HG03025 (cell line): ENCODE data around the gene S100A11.
A peak's percentile ranks its signal among the peaks of the same experiment; 100 is the strongest.
"Not testable (repeated sequence)": the region's sequence is repeated elsewhere in the genome, so short reads cannot be mapped to it uniquely, and the experiment has no call there.

Source experiments
- ATAC-seq: cut with Tn5 transposase; IDR thresholded peaks from one replicate; pipeline ENCODE4 v1.9.1; 2021; ENCODE audit warnings: mild to moderate bottlenecking, moderate library complexity; ENCODE audit not compliant: unreplicated experiment, low FRiP score

The S100A11 gene

DNA sequence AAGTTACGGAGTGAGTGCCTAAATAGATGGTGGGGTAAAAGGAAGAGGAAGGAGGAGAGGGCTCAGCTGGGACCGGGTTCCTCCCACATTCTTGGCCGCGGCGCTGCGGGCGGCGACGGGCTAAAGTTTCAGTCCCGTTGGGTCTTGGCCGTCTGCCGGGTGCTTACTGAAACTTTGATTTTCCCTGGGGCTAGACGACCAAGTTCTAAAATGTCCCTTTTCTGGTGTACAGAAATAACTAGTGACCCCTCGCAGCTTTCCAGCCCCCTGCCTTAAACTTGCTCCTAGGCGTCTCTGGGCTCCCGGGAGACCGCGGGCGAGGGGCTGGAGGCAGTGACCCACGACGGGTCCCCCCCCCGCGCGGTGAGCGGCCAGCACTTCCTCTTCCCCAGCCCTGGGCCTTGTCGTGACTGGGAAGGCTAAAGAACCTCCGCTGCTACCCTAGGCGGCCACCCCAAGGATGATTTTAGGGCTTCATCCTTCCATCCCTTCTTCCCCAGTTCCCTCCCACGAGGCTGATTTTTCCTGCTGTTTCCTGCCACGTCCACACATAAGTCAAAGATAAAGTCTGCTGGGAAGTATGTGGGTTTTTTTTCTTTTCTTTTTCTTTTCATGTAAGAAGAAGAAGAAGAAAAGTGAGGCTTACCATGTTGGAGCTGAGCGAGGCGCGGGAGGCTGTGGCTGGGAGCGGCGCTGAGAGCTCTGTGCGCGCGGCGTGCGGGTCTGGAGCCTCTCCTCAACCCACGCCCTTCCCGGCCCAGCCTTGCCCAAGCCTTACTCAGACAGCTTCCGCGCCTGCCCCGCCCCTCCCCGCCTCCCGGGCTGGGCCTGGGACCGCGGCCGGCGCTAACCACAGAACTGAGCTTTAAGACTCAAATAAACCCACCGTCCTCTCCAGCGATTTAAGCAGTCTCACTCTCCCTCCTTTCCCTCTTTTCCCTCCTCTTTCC, at the start of gene S100A11:
Gene S100A11 (minus strand): TSS at position 738 of the 950 bp plus-strand sequence. CDS start 89 bp downstream, at position 649.
- peak; percentile 44 for ATAC-seq

DNA sequence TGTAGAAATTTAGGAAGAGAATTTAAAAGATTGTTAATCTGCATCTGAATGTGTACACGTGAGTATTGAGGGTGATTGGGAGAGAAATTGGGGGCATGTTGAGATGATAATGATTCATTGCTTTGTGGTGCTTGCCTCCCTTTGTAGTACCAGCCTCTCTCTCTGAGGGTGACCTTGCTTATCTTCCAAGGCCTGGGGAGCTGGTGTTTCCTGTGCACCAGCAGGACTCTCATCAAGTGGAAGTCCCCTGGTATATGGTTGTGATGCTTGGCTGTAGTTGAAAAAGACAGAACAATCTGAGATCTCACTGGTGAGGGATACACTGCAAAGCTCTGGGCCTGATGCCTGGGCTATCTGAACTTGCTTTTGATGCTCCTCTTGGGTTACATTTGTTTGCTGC, 48.0 kb upstream of the S100A11 start:
- ATAC-seq = no peak

DNA sequence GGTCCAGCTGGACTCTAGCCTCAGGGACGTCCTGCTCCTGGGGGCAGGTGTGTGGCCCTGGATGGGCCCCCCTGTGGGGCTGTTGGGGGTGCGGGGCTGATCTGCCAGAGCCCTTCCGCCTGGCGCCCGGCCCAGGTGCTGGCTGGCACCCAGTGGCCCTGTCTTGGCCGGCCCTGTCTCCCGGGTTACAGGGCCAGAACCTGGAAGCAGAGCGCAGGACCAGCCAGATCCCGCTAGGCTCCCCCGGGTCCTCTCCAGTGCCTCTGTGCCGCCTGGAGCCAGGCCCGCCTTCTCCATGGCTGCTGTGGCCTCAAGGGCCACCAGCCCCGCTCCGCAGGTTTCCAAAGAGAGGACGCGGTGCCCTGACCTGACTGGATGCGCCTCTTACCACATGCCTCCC, 44.2 kb upstream of the S100A11 start:
- ATAC-seq = not testable (repeated sequence)

DNA sequence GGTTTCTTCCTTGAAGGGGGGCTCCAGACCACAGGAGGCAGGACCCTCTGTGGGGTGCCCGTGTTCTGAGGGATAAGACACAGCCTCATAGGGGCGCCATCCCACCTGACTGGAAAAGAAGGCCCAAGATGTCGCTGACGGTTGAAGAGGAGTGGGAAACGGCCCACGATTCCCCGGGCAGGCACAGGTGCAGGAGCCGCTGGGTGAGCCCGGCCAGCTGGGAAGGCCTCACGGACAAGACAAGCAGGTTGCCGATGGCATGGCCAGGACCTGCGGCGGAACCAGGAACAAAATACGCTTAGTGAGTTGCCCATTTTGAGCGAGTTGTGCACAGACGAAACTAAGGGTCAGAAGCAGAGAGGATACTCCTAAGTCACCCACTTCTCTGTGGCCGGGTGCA, 43.7 kb upstream of the S100A11 start:
- ATAC-seq = not testable (repeated sequence)

DNA sequence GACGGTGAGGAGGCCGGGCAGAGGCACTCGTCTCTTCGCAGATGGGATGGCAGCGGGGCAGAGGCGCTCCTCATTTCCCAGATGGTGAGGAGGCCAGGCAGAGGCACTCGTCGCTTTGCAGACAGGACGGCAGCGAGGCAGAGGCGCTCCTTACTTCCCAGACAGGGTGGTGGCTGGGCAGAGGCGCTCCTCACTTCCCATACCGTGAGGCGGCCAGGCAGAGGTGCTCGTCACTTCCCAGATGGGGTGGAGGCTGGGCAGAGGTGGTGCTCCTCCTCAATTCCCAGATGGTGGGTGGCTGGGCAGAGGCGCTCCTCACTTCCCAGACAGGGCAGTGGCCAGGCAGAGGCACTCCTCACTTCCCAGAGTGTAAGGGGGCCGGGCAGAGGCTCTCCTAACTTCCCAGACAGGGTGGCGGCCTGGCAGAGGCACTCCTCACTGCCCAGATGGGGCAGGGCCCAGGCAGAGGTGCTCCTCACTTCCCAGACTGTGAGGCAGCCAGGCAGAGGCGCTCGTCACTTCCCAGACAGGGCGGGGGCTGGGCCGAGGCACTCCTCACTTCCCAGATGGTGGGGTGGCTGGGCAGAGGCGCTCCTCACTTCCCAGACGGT, 42.1 kb upstream of the S100A11 start:
- ATAC-seq = no peak

DNA sequence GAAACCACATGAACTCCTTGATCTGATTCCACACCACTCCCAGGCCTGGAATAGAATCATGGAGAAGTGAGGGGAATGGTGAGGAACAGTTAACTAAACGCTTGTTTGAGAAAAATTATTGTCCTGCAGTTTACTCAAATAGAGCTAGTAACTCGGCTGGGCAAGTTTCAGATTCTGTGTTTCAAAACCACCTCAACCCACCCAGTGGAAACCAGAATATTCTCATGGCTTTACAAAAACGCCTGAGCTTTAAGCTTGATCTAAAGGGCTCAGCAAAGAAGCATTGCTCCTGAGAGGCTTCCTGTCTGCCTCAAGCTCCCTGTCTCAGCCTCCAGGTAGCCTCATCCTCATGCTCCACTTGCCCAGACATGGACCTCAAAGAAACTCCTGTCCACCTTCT, 35.5 kb upstream of the S100A11 start:
- no peak for ATAC-seq

DNA sequence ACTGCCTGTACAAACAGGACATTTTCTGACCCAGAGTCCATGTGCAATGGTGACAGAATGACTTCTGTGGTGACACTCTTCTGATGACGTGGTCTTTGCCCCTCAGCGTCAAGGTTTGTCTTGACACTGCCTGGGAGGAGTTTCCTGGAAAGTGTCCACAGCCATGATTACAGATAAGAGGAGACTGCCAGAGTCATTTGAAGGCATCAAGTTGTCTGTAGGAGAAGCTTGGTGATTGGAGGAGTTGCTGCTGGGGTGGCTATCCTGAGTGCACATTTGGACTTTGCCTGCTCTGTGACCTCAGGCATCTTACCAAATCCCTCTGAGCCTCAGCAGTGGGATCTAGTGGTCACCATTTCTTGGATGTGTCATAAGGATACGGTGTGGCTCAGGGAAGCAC, 34.3 kb upstream of the S100A11 start:
- no peak for ATAC-seq

DNA sequence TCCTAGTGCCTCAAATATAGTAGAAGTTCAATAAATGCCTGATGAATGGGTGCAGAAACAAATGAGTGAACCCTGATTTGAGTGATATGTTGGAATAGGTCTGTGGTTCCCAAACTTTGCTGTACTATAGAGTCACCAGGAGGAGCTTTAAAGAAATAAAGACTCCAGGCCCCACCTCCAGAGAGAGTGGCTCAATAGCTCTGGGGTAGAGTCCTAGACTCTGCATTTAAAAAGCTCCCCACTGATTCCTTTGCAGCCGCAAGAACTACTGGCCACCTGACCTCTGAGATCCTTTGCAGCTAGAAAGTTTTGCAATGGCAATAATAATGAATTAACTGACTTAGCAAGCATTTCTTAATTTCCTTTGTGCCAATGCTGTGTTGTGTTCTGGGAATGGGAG, 31.1 kb upstream of the S100A11 start:
- no peak for ATAC-seq

DNA sequence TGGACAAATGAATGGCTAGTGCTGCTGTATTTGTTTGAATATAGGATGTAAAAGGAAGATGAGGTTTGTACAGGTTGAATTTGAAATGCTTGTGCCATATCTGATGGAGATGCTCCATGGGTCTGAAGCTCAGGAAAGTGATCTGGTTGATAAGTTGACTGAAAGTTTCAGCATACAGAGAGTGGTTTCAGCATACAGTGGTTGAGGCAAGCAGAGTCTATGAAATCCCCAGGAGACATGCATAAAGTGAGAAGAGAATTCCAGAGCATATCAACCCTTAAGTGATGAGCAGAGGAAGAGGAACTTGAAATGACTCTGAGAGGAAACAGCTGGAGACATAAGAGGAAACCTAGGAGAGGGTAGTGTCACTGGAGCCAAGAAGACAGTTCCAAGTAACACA, 30.3 kb upstream of the S100A11 start:
- ATAC-seq = no peak

DNA sequence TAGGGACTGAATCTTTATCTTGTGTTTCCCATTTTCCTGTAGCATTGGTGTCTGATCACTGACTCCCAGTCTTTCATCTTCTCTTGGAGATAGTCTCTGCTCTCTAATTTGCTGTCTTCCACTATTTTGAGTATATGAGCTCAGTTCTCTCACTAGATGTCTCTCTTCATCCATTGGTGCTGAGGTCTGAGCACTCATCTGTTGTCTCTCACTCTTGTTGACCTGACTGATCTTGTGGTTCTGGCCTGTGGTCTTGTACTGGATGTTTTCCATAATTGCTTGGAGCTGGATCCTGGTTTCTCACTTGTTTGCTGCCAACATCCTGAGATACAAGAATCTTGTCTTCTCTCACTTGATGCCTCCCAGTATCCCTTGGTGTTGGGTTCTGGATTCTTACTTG, 25.1 kb upstream of the S100A11 start:
- no peak for ATAC-seq

DNA sequence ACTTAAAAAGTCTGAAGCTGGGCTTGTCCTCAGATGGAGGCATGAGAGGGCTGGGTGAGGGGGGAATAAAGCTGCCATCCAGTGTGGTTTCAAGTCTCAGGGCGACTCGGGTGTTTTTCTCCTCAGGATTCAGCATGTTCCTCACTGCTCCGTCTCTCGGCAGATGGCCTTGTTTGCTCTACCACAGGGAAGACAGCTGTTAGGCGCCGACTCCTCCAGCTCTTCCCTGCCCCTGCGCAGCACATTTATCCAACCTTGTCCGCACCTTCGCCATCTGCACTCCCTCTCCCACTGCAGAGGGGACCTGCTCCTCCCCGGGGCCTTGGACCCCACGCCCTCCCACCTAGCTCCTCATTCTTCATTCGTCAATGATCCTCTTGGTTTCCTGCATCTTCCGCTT, 16.6 kb upstream of the S100A11 start:
- ATAC-seq = no peak

DNA sequence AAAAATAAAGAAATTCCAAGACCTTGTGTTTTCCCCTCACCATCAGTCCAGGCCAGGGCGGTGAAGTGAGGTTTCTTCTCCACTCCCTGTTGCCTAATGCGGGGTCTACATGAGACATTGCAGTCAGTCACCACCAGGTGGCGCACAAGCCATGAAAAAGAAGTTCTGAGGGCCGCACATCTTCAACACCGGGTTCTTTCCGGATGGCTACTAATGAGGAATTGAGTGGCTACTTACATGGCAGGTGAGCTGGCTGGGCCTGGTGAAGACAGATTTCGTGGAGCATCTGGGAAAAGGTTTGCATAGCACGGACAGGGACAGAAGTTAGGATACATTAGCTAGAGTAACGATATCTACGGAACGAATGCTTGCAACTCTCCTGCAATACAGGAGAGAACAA, 15.8 kb upstream of the S100A11 start:
- no peak for ATAC-seq

DNA sequence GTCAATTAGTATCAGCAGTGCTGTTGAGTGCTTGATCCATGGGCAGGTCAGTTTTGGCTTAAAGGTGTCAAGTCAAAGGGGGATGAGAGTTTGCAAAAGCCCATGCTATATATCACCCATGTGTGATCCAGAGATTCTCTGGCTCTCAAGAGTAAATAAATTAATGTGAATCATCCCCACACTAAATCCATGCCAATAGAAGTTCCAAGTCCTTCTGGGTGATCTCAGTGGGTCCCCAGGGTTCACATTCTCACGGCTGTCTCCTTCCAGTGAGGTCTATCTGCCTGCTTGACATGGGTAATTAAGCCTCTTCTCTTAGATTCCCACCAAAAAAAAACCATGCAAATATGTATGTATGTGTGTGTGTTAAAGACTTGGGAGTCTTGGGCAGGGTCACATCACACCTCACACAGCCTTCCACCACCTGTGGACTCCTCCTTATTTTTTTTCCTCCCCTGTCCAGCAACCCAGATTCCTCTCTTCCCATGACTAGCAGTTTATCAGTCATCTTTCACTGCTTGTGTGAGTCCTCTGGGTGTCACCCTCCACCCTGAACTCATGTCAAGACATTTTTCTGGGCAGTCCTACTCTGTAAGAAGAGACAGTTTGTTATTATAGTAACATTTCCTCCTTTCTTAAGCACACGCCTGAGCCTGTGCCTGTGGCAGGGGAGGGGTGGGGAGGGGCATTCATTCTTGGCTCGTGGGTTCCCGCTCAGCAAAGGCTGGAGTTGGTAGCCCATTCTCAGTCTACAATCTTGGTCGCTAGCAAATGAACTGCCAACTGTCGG, 14.3 kb upstream of the S100A11 start:
- ATAC-seq = no peak

DNA sequence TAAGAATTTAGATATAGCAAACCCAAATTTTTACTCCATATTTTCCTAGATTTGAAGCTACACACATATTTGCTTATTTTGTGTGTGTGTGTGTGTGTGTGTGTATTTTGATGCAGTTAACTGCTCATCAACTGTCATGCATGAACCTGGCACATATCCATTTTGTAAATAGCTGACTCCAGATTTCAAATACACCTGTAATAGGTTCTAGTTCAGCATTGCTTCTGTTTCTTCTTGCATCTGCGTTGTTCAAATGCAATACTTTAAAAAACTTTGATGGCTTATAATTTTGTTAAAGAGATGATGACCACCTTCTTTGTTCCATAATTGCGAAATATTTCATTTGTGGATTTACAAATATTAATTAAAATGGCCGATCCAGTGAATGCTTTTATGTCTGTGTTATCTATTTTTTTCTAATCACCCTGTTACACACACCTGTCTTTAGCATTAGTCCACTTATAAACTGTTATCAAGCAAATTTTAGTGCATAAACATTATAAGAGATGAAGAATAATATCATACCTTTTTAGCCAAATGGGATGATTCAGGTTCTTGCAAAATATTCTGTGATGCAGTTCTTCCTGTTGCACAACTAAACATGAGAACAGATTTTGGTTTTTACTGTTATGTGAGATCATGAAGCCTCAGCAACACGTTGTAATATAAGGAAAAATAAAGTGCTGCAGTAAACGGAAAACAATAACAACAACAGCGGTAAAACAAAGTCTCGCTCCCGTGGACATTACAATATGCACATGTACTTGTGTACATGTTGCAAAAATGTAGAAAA, 12.7 kb upstream of the S100A11 start:
- ATAC-seq = no peak

DNA sequence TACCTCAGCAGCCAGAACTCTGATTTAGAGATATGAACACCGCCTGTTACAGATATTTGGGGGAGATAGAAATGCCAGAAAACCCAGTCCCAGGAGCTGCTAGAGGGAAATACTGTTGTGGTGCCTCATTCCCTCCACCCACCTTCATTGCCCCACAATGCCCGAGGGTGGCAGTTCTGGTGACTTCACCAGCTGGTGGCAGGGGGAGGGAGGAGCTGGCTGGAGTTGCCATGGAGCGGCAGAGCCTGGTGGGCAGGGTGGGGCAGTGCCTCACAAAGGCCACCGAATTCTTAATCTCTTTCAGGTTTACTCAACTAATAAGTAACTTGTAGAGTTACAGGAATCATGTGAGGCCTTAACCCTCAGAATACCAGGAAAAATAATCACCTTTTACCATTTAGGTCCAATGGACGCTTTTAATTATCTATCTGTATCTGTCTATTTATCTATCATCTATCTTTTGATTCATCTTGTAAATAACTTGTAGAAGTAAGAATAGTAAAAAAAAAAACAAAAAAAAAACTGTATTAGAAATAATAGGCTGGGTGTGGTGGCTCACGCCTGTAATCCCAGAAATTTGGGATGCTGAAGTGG, 11.7 kb upstream of the S100A11 start:
- ATAC-seq = peak; percentile 2

DNA sequence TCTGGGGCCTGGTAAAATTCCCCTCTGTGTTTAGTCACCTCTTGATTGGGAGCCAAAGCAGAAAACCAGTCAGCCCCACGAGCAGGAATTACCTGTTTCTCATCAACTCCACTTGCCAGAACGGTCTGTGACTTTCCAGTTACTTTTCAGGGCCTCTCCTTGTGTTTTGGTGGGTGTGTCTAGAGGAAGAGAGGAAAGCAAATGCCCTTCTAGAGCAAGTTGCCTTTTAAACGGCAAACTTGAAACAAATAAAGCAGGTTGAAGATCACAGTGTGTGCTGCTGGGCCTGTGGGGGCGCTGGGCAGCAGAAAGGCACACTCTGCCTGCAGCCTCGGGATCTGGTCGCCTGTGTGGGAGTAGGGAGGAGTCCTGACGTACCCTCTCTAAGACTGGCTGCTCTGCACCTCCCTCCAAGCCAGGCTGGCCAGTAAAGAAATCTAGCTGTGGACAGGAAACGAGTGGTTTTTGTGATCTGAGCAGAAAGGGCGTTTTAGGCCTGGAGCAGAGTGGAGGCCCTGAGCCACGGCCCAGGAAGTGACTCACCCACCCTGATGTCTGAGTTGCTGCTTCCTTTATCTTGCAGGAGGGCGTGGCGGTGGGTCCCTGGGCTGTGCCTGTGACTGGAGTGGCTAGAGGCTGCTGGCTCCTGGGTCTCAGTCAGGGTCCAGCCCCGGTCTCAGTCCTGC, 11.1 kb upstream of the S100A11 start:
- peak; percentile 94 for ATAC-seq

DNA sequence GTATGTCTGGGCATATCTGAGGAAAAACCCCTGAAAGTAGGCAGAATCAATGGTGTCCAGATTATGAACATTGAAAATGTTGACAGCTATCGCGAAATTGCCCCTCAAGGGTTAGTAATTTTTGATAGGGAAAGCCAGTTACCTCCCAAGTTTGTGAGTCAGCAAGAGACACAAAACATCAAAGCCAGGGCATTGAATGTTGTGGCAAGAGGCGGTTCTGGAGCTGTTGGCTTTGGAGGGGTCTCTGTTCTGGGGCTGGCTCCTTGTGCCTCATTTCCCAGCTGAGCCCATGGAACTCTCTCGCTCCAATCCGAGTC, 10.6 kb upstream of the S100A11 start:
- no peak for ATAC-seq

DNA sequence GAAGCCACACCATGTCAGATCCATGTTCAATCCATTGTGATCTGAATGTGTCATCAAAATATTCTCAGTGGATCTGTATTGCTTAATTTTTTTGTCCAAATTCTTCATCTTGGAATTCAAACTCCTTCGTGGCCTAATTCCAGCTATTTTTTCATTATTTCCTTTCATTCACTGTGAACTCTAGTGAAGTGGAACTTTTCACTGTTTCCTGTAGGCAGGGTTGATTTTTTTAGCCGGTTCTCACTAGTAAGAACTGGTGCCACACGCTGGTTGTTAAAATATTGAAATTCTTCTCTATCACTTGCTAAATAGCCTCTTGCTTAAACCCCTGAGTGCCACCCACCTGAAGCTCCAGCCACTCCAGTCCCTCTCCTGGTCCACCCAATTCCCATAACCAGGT, 7.6 kb upstream of the S100A11 start:
- ATAC-seq = no peak

DNA sequence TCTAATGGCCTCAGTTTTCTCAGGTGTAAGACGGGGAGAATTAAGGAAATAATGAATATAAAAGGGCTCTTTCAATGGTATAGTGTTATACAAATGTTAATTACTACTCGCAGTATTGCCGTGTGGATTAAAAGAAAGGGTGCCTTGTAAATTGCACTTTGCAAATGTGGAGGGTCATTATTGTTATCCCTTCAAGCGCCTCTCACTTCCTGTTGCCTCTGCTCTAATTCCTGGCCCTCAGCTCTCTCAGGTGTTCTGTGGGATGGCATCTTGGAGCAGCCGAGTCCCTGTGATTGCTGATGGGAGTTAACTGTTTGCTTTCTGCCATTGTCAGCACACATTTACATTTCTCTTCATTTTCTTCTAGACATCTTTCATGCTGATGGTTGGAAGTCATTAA, 7.1 kb upstream of the S100A11 start:
- ATAC-seq = no peak

DNA sequence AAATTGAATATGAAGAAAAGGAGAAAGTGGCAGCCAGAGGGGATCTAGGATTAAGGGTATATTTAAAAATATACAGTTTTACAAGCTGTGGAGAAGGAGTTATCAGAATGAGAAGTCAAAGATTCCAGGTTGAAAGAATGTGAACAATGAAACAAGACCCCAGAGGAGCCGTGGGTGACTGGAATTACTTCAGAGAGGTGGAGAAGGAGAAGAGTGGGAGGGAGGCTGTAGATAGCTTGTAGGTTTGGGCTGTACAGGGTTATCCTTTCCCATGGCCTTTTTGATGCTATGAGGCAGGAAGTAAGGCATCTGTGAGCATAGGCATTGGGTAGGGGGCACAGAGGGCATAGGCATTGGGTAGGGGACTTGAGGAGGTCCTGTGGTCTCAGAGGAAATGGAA, 5.2 kb upstream of the S100A11 start:
- no peak for ATAC-seq
